Epithelial cell of esophagus (primary cell): ENCODE data around the gene EXD3.
A peak's percentile ranks its signal among the peaks of the same experiment; 100 is the strongest.

Source experiments
- DNase-seq: peaks from one replicate; pipeline ENCODE4 v3.0.0; 2010; ENCODE audit warnings: low read depth
- H3K4me3 ChIP-seq: 2 replicates; pipeline ENCODE4 v1.5.1; 2011; ENCODE audit warnings: mild to moderate bottlenecking, low read length, control low read depth
- TF ChIP-seq, protein P1 (sequence below): IDR thresholded peaks from 2 replicates; pipeline ENCODE4 v1.5.1; 2011; ENCODE audit warnings: low read depth, mild to moderate bottlenecking, low read length, control low read depth, inconsistent platforms; ENCODE audit not compliant: insufficient read depth; ENCODE audit errors: missing control alignments

The EXD3 gene

DNA sequence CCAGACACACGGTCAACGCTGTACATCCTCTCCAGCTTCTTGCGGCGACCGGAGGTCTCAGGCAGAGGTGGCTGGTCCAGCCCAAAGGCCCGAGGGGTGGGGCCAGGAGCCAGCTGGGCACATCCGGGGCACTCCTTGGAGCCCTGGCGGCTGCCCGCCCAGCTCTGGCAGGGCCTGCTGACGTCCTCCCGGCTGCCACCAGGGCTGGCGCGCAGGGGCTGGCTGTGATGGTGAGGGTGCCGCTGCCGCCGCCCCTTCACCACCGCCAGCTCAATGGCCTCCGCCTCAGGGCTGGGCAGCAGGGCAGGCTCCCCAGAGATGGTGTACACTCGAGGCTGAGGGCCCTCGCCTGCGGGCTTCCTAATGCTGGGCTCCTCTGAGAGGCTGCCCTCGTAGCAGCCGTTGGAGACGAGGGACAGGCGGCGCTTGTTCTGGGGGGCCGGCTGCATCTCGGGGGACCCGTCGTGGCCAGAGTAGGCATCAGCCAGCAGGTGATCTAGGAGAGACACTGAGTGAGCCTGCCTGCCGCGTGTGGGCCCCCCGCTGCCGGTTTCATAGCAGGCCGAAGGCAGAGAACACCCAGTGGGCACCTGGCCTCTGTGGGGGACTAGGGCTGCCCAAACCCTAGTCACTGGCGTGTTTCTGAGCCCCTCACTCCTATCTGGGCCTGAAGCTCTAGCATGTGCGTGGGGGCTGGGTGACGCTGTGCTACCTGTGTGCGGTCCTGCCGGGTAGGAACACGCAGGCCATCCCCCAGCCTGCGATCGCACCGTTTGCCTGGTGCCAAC is 34.6 kb upstream of the EXD3 start:
- H3K4me3 ChIP-seq: peak overlapping the region; percentile 61
- TF ChIP-seq, protein P1, sequence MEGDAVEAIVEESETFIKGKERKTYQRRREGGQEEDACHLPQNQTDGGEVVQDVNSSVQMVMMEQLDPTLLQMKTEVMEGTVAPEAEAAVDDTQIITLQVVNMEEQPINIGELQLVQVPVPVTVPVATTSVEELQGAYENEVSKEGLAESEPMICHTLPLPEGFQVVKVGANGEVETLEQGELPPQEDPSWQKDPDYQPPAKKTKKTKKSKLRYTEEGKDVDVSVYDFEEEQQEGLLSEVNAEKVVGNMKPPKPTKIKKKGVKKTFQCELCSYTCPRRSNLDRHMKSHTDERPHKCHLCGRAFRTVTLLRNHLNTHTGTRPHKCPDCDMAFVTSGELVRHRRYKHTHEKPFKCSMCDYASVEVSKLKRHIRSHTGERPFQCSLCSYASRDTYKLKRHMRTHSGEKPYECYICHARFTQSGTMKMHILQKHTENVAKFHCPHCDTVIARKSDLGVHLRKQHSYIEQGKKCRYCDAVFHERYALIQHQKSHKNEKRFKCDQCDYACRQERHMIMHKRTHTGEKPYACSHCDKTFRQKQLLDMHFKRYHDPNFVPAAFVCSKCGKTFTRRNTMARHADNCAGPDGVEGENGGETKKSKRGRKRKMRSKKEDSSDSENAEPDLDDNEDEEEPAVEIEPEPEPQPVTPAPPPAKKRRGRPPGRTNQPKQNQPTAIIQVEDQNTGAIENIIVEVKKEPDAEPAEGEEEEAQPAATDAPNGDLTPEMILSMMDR: no peak
- DNase-seq: no peak

DNA sequence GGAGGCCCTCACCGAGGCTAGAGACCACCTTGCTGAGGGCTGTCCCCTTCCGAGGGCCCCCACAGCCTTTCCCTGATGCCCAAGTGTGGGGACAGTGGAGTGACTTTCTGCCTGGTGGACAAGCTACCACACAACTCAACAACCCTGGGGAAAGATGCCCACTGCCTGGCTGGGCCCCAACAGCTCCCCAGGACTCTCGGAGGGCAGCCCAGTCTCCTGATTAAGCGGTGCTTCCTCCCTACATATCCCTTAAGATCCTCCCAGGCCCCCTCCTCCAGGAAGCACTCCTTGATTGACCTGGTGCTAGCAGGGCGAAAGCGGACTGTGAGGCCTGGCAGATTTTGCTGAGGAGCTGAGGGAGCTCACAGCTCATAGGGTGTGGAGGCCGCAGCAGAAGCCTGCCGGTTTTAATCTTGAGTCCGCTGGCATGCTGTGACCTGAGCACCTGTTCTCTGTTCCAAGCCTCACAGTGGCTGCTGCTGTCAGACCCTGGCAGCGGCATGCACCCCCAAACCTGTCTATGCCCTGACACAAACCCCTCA is 34.0 kb upstream of the EXD3 start:
- TF ChIP-seq, protein P1: no peak
- no peak overlapping the region for H3K4me3 ChIP-seq
- DNase-seq: no peak

DNA sequence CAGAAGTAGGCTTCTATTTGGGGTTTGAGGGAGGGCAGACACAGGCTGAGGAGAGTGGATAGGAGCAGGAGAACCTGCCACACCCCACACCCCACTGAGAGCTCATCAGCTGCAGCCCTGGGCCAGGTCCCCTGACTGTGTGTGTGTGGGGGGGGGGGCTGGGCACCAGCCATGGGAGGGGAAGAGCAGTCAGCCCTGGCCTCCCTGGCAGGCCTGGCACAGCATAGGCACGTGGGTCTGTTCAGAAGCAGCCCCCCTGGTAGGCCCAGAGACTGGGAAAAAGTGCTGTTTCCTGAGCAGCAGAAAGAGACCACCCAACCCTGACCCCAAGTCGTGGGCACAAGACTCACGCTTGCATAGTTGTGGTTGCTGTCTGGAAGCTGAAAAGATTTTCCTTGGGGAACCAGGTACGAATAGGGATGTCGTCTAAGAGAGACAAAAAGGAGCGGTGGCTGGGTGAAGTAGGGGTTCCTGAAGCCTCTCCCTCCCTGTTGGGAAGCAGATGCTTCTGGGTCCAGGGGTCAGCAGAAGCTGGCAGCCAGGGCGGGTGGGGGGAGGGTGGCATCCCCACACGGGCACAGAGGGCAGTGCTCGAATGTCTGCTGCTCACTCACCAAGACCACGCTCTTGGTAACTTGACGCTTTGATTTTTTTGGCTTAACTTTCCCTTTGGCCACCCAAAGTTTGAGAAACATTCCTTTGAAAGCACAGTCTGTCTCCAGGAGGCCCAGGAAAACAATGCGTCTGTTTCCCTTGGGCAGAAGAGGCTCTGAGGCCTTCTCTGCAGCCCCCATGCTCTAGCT is 33.3 kb upstream of the EXD3 start:
- TF ChIP-seq, protein P1: no peak
- DNase-seq: no peak
- no peak overlapping the region for H3K4me3 ChIP-seq

DNA sequence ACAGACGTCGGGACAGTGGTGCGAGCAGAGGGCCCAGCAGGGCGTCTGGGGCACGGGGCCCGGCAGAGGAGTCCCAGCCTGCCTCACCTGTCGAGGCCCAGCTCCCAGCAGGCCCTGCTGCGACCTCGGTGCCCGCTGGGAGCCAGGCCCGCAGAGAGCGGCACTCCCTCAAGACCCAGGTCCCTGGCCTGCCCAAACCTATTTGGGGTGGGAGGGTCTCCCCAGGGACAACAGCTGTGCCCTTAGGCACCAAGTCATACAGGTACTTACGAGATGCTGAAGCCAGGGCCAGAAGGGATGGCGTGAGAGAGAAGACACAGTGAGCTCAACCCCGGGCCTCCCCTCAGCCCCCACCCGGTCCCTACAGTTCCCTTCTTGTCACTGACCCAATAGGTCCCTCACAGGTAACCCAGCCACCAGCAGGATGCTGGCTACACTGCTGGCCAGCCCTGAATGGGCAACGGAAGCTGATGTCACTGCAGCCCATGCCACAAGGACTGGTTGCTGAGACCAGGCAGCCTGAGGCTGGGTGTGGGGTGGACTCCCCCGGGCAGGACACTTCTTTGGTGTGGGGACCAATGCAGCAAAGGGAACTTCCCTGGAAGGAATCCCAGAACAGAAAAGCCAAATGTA is 32.5 kb upstream of the EXD3 start:
- no peak overlapping the region for H3K4me3 ChIP-seq
- no peak for DNase-seq
- TF ChIP-seq, protein P1: no peak

DNA sequence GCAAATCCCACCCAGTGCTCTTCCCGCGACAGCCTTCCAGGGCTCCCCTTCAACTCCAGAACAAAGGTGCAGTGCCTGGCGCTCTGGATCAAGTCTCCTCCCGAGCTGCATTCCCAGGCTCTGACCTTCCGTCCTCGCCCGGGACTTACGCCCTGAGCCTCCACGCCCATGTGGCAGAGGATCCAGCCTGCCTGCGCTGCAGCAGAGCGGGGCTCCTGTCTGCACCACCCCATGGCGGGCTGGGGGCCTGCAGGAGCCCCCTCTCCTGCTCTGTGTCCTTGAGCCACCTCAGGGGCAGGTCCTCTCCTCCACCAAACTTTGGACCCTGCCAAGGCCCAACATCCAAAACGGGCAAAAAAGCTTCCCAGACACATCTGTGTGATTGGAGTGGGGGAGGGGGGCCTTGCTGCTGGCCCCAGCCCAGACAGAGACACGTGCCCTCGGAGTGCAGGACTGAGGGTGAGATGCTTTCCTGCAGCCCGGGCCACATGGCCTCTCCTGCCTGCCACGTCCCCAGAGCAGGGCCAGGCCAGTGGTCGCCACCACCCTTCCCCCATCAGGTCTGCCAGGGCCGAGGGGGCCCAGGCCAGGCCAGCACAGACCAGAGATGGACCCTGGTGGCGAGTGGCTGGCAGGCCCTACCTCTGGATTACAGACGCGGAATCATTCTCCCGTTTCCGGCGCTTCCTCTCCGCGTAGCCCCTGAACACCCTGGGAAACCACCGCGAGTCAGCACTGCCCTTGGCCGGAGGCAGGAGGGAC is 31.8 kb upstream of the EXD3 start:
- peak overlapping the region; percentile 49 for H3K4me3 ChIP-seq
- DNase-seq: peak; percentile 29
- TF ChIP-seq, protein P1: no peak

DNA sequence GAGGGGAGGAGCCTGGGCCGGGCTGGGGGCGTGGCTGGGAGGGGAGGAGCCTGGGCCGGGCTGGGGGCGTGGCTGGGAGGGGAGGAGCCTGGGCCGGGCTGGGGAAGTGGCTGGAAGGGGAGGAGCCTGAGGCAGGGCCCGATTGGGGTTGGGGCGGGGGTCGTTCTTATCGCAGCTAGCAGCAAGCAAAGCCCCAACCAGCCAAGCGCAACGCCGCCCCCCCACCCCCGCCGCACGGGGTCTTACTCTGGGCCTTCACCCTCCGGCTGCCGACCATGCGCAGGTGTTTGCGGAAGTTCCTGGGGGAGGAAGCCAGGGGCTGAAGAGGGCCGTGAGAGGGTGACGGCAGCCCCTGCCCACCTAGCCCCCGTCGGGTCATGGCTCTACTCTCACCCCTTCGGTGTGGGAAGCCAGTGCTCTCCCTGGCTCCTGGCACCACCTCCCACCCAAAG is 31.2 kb upstream of the EXD3 start:
- H3K4me3 ChIP-seq: peak overlapping the region; percentile 49
- TF ChIP-seq, protein P1: no peak
- peak; percentile 47 for DNase-seq
